Testis (tissue), 2 donors: ENCODE data around the gene MAGEL2.

Source experiments
- POLR2A ChIP-seq: fragments of 450-650 bp; IDR thresholded peaks from one replicate; pipeline ENCODE4 v1.6.1; 2017; ENCODE audit warnings: antibody characterized with exemption, mild to moderate bottlenecking, moderate library complexity
- TF ChIP-seq, protein P1 (sequence below), 3 experiments: fragments of 450-650 bp in 2 of 3; fragments of 200-600 bp in 1 of 3; sonication (generic) in 1 of 3; IDR thresholded peaks; one replicate each; pipeline ENCODE4 v1.5.1; 2016 to 2019; ENCODE audit warnings: antibody characterized with exemption in 3 of 3, mild to moderate bottlenecking in 2 of 3, moderate library complexity in 1 of 3

- TF ChIP-seq, protein P1, sequence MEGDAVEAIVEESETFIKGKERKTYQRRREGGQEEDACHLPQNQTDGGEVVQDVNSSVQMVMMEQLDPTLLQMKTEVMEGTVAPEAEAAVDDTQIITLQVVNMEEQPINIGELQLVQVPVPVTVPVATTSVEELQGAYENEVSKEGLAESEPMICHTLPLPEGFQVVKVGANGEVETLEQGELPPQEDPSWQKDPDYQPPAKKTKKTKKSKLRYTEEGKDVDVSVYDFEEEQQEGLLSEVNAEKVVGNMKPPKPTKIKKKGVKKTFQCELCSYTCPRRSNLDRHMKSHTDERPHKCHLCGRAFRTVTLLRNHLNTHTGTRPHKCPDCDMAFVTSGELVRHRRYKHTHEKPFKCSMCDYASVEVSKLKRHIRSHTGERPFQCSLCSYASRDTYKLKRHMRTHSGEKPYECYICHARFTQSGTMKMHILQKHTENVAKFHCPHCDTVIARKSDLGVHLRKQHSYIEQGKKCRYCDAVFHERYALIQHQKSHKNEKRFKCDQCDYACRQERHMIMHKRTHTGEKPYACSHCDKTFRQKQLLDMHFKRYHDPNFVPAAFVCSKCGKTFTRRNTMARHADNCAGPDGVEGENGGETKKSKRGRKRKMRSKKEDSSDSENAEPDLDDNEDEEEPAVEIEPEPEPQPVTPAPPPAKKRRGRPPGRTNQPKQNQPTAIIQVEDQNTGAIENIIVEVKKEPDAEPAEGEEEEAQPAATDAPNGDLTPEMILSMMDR (IDR thresholded peaks at IDR 0.05): no peak
- TF ChIP-seq POLR2A: no peak
Measured at GRCh38 chr15:23686466-23687142, 38.9 kb upstream of the MAGEL2 start.
